Hepatic stellate cell (primary cell): ENCODE results near the gene GPRASP1.

Experiments used
- DNase-seq: peaks from one replicate; pipeline ENCODE4 v3.0.0; 2011; ENCODE audit warnings: low spot score

The GPRASP1 gene

GRCh38 chrX:102696306-102696705, 45.0 kb downstream of the GPRASP1 start:
- no peak for DNase-seq

GRCh38 chrX:102697494-102697893, 46.2 kb downstream of the GPRASP1 start:
- DNase-seq, result no peak
